HUDEP-2 (cell line): ENCODE results near the gene THBS1.

Experiments used
- DNase-seq, 76 experiments: peaks; one replicate each; lab custom pipeline; 2025; ENCODE audit not compliant: unreplicated experiment in 76 of 76; lab: John Stamatoyannopoulos, UW

Gene THBS1

DNA sequence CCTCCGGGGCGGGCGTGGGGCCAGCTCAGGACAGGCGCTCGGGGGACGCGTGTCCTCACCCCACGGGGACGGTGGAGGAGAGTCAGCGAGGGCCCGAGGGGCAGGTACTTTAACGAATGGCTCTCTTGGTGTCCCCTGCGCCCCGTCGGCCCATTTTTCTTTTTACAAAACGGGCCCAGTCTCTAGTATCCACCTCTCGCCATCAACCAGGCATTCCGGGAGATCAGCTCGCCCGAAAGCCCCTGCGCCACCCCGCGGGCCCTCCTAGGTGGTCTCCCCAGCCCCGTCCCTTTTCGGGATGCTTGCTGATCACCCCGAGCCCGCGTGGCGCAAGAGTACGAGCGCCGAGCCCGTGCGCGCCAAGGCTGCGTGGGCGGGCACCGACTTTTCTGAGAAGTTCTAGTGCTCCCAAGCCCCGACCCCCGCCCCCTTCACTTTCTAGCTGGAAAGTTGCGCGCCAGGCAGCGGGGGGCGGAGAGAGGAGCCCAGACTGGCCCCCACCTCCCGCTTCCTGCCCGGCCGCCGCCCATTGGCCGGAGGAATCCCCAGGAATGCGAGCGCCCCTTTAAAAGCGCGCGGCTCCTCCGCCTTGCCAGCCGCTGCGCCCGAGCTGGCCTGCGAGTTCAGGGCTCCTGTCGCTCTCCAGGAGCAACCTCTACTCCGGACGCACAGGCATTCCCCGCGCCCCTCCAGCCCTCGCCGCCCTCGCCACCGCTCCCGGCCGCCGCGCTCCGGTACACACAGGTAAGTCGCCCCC, at the start of gene THBS1:
Gene THBS1, plus strand, starts transcription at position 595 of the 757 bp plus-strand sequence. CDS start 779 bp downstream, outside the sequence.
- no peak for DNase-seq

DNA sequence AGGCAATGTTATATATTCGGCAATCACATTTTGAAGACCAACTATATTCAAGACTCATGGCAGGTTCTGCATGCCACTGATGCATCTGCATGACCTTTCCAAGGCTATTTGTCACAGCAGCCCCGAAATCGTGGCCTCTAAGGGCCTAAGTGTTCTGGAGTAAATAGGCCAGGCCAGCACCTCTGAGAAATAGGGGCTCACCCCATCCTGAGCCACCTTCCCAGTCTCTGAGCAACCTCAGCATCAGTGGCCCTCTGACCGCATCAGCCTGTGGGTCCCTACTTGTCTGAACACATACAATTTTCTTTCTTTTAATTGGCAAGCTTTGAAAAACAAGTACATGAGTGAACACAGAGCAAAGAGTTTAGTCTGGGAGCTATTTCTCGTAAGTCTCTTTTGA, 45.9 kb upstream of the THBS1 start:
- no peak for DNase-seq

- no peak for DNase-seq
Observed at GRCh38 chr15:39535466-39535865, 45.4 kb upstream of the THBS1 start.

DNA sequence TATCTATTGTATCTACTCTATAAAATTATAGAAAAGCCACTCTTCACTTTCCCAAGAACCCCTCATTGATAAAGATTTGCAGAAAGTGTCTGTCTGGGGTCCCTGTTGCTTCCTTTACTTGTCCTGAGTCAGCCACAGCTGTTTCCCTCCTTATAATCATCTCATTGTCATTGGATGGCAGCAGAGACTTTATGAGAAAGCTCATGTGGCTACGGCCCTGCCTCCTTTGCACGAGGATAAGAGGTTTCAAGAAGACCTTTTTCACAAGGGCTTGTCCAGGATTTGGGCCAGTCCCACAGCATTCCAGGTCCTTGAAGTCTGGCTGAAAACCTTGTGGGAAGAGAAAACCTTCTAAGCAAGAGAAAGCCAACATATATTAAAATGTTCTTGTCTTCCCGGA, 41.9 kb upstream of the THBS1 start:
- no peak for DNase-seq

DNA sequence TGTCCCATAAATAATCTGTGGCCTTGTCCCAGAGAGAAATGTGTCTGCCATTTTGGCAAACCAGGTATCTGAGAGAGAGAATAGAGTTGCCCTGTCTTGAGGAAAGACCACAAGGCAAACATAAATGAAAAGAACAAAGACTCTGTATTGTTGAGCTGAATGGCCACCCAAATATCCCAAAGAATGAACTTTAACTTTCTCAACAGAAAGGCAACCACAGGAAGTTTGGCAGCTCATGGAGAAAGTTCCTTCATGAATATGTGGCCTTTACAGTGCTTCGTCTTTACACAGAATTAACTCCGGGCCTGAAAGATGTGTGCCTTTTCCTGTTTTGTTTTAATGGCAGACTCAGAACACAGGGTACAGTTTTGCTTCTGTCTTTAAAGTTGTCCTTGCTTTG, 41.4 kb upstream of the THBS1 start:
- DNase-seq: no peak

DNA sequence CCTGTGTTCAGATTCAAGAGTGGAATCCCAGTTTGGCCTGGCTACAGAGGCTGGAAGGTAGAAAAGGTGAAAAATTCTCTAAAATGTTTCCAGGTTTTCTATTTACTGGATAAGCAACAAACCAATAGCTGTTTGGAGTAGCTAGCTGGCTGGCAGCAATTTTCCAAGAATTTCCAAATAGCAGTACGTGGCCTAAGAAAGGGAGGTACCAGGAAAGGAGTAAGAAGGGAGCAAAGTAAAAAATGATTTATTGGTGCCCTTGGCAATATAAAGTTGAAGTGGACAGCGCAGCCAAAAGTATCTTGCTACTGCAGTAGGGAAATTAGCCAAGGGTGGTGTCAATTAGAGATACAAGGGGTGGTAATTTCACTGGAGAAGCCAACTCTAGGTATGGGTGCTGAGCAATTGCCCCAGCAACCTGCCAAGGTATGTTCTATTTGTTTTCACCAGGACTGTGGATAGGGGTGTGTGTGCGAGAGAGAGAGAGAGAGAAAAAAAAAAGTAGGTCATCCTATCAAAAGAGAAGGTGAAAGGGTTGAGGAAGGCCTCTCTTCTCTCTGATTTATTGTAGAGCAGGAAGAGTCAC, 40.8 kb upstream of the THBS1 start:
- DNase-seq: no peak

DNA sequence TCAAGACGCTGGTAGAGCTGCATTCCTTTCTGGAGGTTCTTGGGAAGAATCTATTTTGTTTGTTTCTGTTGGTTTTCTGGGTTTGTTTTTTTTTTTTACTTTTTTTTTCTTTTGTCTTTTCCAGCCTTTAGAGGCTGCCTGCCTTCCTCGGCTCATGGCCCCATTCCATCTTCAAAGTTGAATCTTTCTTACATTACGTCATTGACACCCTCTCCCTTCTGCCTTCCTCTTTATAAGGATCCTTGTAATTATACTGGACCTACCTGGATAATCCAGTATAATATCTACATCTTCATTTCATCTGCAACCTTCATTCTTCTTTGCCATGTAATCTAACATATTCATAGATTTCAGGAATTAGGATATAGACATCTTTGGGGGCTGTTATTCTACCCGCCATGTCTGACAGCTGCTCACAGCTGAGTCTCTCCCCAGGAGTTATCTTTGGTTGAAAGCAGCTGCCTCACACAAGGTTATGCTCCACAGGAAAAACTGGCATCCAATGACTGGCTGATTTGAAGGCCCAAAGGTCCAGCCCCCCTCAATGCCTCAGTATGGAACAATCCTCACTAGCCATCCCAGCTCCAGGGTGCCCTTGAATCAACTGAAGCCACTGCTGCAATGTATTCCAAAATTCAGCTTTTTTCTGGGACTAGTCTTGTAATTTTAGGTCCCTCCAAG, 38.4 kb upstream of the THBS1 start:
- DNase-seq: no peak

DNA sequence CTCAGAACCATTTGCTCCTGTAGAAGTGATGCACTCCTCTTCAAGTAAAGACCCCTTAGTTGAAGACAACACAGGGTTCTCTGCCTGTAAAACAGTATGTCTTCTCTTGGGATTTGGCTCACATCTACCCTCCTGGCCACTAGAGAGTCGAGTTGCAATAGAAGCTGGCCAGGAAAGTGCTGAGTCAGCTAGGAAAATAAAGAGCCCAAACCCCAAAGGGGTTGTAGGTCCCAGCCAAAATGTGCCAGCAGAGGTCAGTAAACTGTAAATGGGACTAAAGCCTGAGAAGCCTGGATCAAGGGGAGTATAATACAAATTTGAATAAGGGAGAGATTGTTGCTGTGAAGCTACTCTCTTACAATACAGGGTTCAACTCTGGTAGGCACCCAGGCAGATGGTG, 37.2 kb upstream of the THBS1 start:
- peak in 3 of 76 experiments; percentile 2 to 13 (median 7) for DNase-seq

- DNase-seq: no peak
Observed at GRCh38 chr15:39546842-39547241, 34.0 kb upstream of the THBS1 start.

DNA sequence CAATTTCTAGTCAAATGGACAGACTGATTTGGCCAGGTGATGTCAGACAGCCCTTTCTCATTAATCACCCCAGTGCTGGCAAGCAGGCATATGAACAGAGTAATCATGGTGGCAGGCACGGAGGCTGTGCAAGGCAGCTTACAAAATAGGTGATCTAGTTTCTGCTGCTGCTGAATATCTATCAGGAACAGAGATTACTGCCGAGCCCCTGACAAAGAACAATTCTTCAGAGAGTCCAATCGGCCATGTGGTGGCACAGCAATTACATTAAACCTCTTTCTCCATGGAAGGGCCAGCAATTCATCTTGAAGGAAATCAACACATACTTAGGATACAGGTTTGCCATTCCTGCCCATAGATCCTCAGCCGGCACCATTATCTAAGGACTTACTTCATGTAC, 32.3 kb upstream of the THBS1 start:
- DNase-seq: peak in 1 of 76 experiments; percentile 1

DNA sequence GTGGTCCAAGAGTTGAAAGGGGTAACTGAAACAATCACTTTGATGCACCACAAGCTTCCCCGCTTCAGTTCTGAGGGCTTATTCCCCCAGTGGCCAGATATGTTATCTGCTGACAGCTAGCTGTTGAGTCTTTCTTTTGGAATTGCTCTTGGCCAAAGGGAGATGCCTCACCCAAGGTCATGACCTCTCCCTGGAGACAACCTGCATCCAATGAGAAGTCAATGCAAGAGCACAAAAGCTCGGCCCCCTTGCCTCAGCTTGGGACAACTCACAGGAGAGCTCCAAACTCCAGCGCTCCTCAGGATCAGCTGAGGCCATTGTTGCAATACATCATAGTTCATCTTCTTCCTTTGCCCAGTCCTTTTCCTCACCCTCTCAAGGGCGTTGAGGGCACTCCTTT, 31.0 kb upstream of the THBS1 start:
- no peak for DNase-seq

DNA sequence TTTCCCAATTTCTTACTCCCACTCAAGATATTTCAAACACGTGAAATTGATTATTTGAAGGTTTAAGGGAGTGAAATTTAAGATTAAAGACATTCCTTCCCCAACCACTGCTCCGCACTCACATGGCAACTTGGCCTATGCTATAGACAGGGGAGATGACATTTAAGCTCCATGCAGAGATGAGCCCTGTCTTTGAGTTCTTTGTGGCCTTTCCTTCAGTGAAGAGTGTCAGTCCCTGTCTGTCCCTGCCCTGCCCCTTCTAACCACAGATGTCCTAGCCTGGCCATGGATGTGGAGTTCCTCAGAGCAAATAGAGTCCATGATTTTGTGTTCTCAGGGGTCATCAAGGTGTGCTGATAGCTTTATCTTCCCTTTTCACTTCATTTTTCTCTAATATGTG, 29.4 kb upstream of the THBS1 start:
- no peak for DNase-seq

GRCh38 chr15:39552556-39552955, 28.3 kb upstream of the THBS1 start:
- DNase-seq: no peak

- no peak for DNase-seq
Observed at GRCh38 chr15:39553947-39554693, 26.8 kb upstream of the THBS1 start.

DNA sequence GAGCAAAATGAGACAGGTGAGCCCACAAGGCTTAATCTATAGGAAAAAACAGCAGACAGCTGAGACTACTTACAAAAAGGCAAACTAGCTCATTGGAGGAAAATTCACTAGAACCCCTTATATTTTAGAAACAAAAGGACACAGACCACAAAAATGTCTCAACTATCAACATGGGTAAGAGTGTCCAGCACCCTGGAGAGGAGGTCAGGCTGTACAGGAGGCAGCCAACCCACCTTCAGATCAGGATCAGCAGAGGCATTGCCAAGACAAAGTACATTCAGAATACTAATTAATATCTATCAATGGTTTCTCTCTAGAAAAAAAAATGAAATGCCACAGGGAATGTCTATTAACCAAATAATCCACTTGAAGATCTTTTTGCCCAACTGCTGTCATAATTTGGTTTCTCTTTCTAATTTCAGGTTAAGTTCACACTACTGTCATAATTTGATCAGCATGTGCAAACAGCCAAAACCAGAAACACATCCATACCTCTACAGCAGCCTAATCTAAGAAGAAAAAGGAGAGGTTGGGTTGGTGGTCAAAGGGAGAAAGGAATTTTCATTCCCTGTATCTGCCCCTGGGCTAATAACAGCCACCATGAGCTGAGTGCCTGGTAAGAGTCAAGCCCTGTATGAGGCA, 26.0 kb upstream of the THBS1 start:
- no peak for DNase-seq

DNA sequence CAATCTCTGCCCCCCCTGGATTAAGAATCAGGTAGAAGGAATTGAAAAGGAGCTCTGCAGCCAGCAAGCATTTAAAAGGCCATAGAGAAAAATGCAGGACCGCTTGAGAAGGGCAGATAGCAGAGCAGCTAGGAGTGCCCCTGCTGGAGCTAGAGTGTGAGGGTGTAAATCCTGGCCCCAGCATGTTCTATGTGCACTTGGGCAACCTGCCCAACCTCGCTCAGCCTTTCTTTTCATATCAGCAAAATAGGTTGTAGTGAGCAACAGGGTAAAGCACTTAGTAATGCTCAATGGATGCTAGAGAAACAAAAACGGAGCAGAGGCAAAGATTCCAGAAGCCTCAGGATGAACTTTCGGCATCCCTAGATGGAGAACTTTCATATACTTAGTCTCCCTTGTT, 25.0 kb upstream of the THBS1 start:
- DNase-seq: no peak

DNA sequence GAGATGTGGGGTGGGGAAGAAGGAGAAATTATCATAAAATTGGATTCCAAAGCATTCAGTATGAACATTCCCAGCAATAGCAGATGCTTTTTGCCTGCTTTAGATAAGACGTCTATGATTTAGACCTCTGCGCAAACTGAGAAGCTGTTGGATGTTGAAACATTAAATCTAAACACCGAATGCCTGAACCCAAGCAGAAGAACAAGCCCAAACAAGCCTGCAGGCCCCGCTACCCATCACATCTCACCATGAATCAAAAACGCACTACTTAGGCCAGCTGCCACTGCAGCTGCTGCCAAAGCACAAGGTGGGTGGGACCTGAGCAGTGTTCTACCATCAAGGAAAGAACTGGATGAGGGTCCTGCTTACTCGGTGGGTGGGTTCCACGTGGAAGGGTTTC, 24.4 kb upstream of the THBS1 start:
- DNase-seq: no peak

DNA sequence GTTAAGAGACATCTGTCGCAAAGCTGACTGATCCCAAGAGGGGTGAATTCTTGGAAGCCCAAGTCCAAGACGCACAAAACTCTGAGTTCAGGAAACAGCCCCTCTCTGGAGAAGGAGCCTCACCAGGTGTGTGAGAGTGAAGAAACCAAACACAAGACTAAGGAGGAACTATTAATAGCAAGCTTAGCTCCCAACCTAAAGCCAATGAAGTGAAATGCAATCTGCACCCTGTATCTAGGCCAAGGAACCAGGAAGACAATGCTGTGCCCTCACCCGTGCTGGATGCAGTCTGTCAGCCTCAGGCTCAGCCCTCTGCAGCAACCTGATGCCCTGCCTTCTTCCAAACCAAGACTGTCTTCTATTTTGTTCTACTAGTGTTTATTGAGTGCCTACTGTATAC, 22.5 kb upstream of the THBS1 start:
- no peak for DNase-seq

DNA sequence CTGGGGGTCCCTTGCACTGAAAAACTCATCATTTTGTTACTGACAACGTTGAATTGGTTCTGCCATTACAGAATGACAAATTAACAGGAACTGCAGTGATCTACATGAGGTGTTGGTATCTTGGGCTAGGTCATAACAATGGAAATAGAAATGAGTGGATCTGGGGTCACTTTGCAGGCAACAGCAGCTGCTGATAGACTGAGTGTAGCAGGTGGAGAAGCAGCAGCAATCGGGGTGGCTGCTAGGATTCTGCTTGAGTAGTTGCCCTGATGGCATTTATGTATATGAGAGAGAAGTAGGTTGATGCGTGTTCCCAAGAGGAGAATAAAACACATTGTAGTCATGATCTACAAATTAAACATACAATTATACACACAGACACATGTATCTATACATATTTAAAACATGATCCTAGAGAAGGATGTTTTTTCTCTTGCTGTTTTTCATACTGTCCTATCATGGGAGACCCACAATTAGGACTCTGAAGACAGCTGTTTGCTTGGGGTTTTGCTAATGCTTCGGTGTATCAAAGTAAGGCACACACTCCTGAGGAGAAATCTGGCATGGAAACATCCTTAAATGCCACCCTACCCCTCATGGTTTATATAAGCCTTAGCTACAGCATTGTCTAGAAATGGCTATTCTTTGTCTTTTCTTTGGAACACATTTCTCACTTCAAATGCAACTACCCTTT, 15.8 kb upstream of the THBS1 start:
- DNase-seq: no peak

- DNase-seq: no peak
Observed at GRCh38 chr15:39565851-39566250, 15.0 kb upstream of the THBS1 start.
